Colonic mucosa (tissue), 4 donors: Measurements from ENCODE around the gene CSTA. TPM values are rescaled to one million over a fixed set of nuclear protein-coding genes. Genes with fewer than 3 reads are reported as not detected.

ENCODE experiments used
- DNase-seq: peaks from one replicate; pipeline ENCODE4 v3.0.0-alpha.2; 2020
- H3K27ac ChIP-seq: fragments of 200-600 bp; one replicate; pipeline ENCODE4 v1.8.0; 2021
- H3K27me3 ChIP-seq: fragments of 200-600 bp; one replicate; pipeline ENCODE4 v1.8.0; 2021
- H3K36me3 ChIP-seq: fragments of 200-600 bp; one replicate; pipeline ENCODE4 v1.8.0; 2021
- H3K4me1 ChIP-seq: fragments of 200-600 bp; one replicate; pipeline ENCODE4 v1.8.0; 2021; ENCODE audit warnings: mild to moderate bottlenecking
- H3K4me3 ChIP-seq: fragments of 200-600 bp; one replicate; pipeline ENCODE4 v1.8.0; 2021
- H3K9ac ChIP-seq, 2 donors: one replicate each; pipeline ENCODE4 v1.7.0; 2013; ENCODE audit warnings: control low read depth in 2 of 2, low read depth in 2 of 2, low read length in 2 of 2
- H3K9me3 ChIP-seq: fragments of 200-600 bp; one replicate; pipeline ENCODE4 v1.8.0; 2021
- CTCF ChIP-seq: fragments of 200-600 bp; IDR thresholded peaks from one replicate; pipeline ENCODE4 v1.8.0; 2022; ENCODE audit warnings: antibody characterized with exemption, mild to moderate bottlenecking
- intact Hi-C: fragments of 100-400 bp; cut with DNase I; formaldehyde crosslinking; loops from one replicate; pipeline ENCODE4 v1.14.1; 2022
- total RNA-seq, 2 donors: library from RNA; stranded (reverse); fragmentation: NEBNext Ultra II Directional in 1 of 2; extraction: Animal tissue kit (Norgen Biotek cat#: 25700) in 1 of 2; gene quantifications; one replicate each; pipeline ENCODE4 v1.2.1, GENCODE V29; 2021
- donor health status: healthy.
- donor health status: DM: no; HTN: no; CAD: no.
- donor health status: DM: no; HTN: no; CAD: no.

The CSTA gene
- total RNA-seq, 2 donors from 2014 or later: 1.2 TPM; not detected in 1

- no peak overlapping the region for H3K27ac ChIP-seq
- no peak for TF ChIP-seq CTCF
- H3K27me3 ChIP-seq: no peaks in the 10 kb centered on the region
- H3K9ac ChIP-seq: no peak overlapping the region
- intact Hi-C loops: no loop called here
- no peaks in the 10 kb centered on the region for H3K4me1 ChIP-seq
- no peak overlapping the region for H3K4me3 ChIP-seq
- H3K36me3 ChIP-seq: no peaks in the 10 kb centered on the region
- DNase-seq: no peak
- H3K9me3 ChIP-seq: no peaks in the 10 kb centered on the region
Measured at GRCh38 chr3:122389197-122389596, 64.1 kb downstream of the CSTA start.

GRCh38 chr3:122389892-122390291, 64.8 kb downstream of the CSTA start:
- H3K9ac ChIP-seq: no peak overlapping the region
- intact Hi-C loops: loop anchor here (10.0 kb wide), 1 partner anchor 285 kb away; no protein-coding TSS in a partner anchor
- no peak overlapping the region for H3K27ac ChIP-seq
- DNase-seq: no peak
- no peak overlapping the region for H3K4me3 ChIP-seq
- no peaks in the 10 kb centered on the region for H3K9me3 ChIP-seq
- no peaks in the 10 kb centered on the region for H3K36me3 ChIP-seq
- no peak for TF ChIP-seq CTCF
- H3K27me3 ChIP-seq: no peaks in the 10 kb centered on the region
- no peaks in the 10 kb centered on the region for H3K4me1 ChIP-seq

DNA sequence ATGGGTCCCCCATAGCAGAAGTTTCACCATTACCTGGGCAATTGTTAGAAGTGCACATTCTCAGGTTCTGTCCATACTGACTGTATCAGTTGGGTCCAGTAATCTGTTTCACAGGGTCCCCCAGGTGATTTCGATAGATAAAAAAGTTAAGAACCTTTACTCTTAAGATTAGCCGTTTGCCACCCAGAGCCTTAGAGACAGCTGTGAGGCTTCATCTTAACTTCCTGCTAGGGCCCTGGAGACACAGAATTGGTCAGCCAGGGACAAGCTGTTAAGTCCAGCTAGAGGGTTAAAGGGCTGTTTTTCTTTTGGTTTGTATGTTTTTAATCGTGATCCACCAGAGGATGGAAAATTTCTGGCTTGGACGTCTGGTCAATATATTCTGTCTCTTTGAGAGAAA, 65.6 kb downstream of the CSTA start:
- H3K36me3 ChIP-seq: no peaks in the 10 kb centered on the region
- no peaks in the 10 kb centered on the region for H3K27me3 ChIP-seq
- no peak overlapping the region for H3K27ac ChIP-seq
- intact Hi-C loops: loop anchor here (10.0 kb wide), 1 partner anchor 284 kb away; no protein-coding TSS in a partner anchor
- no peaks in the 10 kb centered on the region for H3K4me1 ChIP-seq
- no peak overlapping the region for H3K4me3 ChIP-seq
- DNase-seq: no peak
- no peaks in the 10 kb centered on the region for H3K9me3 ChIP-seq
- no peak overlapping the region for H3K9ac ChIP-seq
- TF ChIP-seq CTCF: no peak

Other genes with a start within 250 kb of the CSTA start
- gene CASR, start 141.6 kb upstream of the CSTA start, total RNA-seq: under 1 TPM; 0.16 to 0.22 TPM
- 10 to 100 TPM; 44.5 to 66.6 TPM for gene MIX23, start 58.0 kb downstream of the CSTA start, total RNA-seq
- gene FAM162A, start 58.9 kb downstream of the CSTA start, total RNA-seq: 100 to 1,000 TPM; 167 to 310 TPM
- gene WDR5B, start 90.8 kb downstream of the CSTA start, total RNA-seq: 1 to 10 TPM; 1.9 to 3.6 TPM
- 10 to 100 TPM; 47.4 to 60.4 TPM for gene KPNA1, start 189.7 kb downstream of the CSTA start, total RNA-seq
- gene PARP9, start 239.1 kb downstream of the CSTA start, total RNA-seq: 10 to 100 TPM; 20.2 to 28.0 TPM
- gene DTX3L, start 239.1 kb downstream of the CSTA start, total RNA-seq: 10 to 100 TPM; 44.0 to 46.4 TPM